IMR-90 (cell line): Measurements from ENCODE around the gene C8A. TPM values are rescaled to one million over a fixed set of nuclear protein-coding genes. Genes with fewer than 3 reads are reported as not detected.

Experiments
- ATAC-seq: fragments of 200-7000 bp; cut with Tn5 transposase; 2 replicates; pipeline ENCODE4 v1.9.1; 2020; ENCODE audit warnings: low read depth, mild to moderate bottlenecking, moderate library complexity
- BruUV-seq: library from RNA; stranded (reverse); fragments of 400-500 nt; replicated peaks from 2 replicates; lab custom pipeline; 2021; lab: Mats Ljungman, UMichigan
- CTCF ChIA-PET: fragments of 300-600 bp; formaldehyde crosslinking; extraction: SDS; loops from one replicate; lab custom pipeline; 2021; ENCODE audit warnings: antibody characterized with exemption; lab: Yijun Ruan, JAX
- POLR2A ChIA-PET: fragments of 300-600 bp; sonication (Branson Sonifier 250); formaldehyde crosslinking; loops from one replicate; lab custom pipeline; 2022; ENCODE audit warnings: antibody characterized with exemption; ENCODE audit not compliant: unreplicated experiment; lab: Charles Lee
- DNase-seq: peaks from one replicate; pipeline ENCODE4 v3.0.0; 2013
- H2AFZ ChIP-seq: replicated peaks from 2 replicates; pipeline ENCODE3; 2013; ENCODE audit warnings: low read length, mild to moderate bottlenecking; ENCODE audit not compliant: poor library complexity
- H2AK5ac ChIP-seq: 2 replicates; pipeline ENCODE4 v1.6.1; 2013; ENCODE audit warnings: low read depth, low read length, inconsistent platforms
- H2AK9ac ChIP-seq: replicated peaks from 2 replicates; pipeline ENCODE3; 2013; ENCODE audit warnings: mild to moderate bottlenecking, low read depth, low read length, moderate library complexity; ENCODE audit not compliant: poor library complexity
- H2BK120ac ChIP-seq: 2 replicates; pipeline ENCODE4 v1.6.1; 2013; ENCODE audit warnings: low read depth, low read length, inconsistent platforms
- H2BK15ac ChIP-seq: 3 replicates; pipeline ENCODE4 v1.6.1; 2013; ENCODE audit warnings: low read depth, low read length, inconsistent platforms
- H2BK20ac ChIP-seq: 2 replicates; pipeline ENCODE4 v1.6.1; 2013; ENCODE audit warnings: low read depth, mild to moderate bottlenecking, inconsistent platforms, low read length, moderate library complexity
- H2BK5ac ChIP-seq: 2 replicates; pipeline ENCODE4 v1.6.1; 2013; ENCODE audit warnings: mild to moderate bottlenecking, low read depth, low read length, inconsistent platforms; ENCODE audit not compliant: poor library complexity, severe bottlenecking
- H3K14ac ChIP-seq: replicated peaks from 2 replicates; pipeline ENCODE4 v1.6.1; 2013; ENCODE audit warnings: low read depth, low read length, inconsistent platforms
- H3K18ac ChIP-seq: 2 replicates; pipeline ENCODE4 v1.6.1; 2013; ENCODE audit warnings: low read depth, low read length, control low read depth
- H3K23ac ChIP-seq: 2 replicates; pipeline ENCODE4 v1.6.1; 2013; ENCODE audit warnings: low read depth, low read length, inconsistent platforms
- H3K27ac ChIP-seq: 2 replicates; pipeline ENCODE4 v1.5.1; 2013; ENCODE audit warnings: mild to moderate bottlenecking, control low read depth, low read length; ENCODE audit not compliant: insufficient read depth
- H3K27me3 ChIP-seq: 2 replicates; pipeline ENCODE4 v1.6.1; 2013; ENCODE audit warnings: low read length; ENCODE audit not compliant: control insufficient read depth, insufficient read depth
- H3K36me3 ChIP-seq: 2 replicates; pipeline ENCODE4 v1.6.1; 2013; ENCODE audit warnings: low read length, mixed read lengths; ENCODE audit not compliant: control insufficient read depth, insufficient read depth
- H3K4ac ChIP-seq: 2 replicates; pipeline ENCODE4 v1.6.1; 2013; ENCODE audit warnings: low read depth, low read length, inconsistent platforms
- H3K4me1 ChIP-seq: 2 replicates; pipeline ENCODE4 v1.6.1; 2013; ENCODE audit warnings: low read length, mixed read lengths; ENCODE audit not compliant: control insufficient read depth, insufficient read depth
- H3K4me2 ChIP-seq: 2 replicates; pipeline ENCODE4 v1.6.1; 2013; ENCODE audit warnings: low read depth, mild to moderate bottlenecking, control low read depth, low read length, moderate library complexity
- H3K4me3 ChIP-seq: 2 replicates; pipeline ENCODE4 v1.5.1; 2013; ENCODE audit warnings: low read depth, mild to moderate bottlenecking, control low read depth, low read length, moderate library complexity; ENCODE audit not compliant: insufficient read depth
- H3K56ac ChIP-seq: 2 replicates; pipeline ENCODE4 v1.6.1; 2013; ENCODE audit warnings: low read length, inconsistent platforms; ENCODE audit not compliant: insufficient read depth; ENCODE audit errors: extremely low read depth
- H3K79me1 ChIP-seq, 2 experiments: 2 replicates each; pipeline ENCODE4 v1.6.1; 2013; ENCODE audit warnings: low read length in 2 of 2, inconsistent platforms in 1 of 2, low read depth in 1 of 2
- H3K9ac ChIP-seq: 2 replicates; pipeline ENCODE4 v1.6.1; 2013; ENCODE audit warnings: low read depth, low read length, control low read depth
- H3K9me1 ChIP-seq: 2 replicates; pipeline ENCODE4 v1.6.1; 2013; ENCODE audit warnings: low read length, inconsistent platforms; ENCODE audit not compliant: insufficient read depth
- H3K9me3 ChIP-seq: 2 replicates; pipeline ENCODE4 v1.6.1; 2013; ENCODE audit warnings: low read length; ENCODE audit not compliant: control insufficient read depth, insufficient read depth
- H4K20me1 ChIP-seq: 2 replicates; pipeline ENCODE4 v1.6.1; 2013; ENCODE audit warnings: low read length, inconsistent platforms; ENCODE audit not compliant: insufficient read depth
- H4K5ac ChIP-seq: 2 replicates; pipeline ENCODE4 v1.6.1; 2013; ENCODE audit warnings: mild to moderate bottlenecking, low read depth, low read length, control low read depth
- H4K8ac ChIP-seq, 2 experiments: 2 replicates each; pipeline ENCODE4 v1.6.1; 2013; ENCODE audit warnings: low read depth in 2 of 2, low read length in 2 of 2, control low read depth in 1 of 2, inconsistent platforms in 1 of 2
- H4K91ac ChIP-seq: 2 replicates; pipeline ENCODE4 v1.6.1; 2013; ENCODE audit warnings: low read depth, low read length, inconsistent platforms; ENCODE audit not compliant: insufficient read depth
- BHLHE40 ChIP-seq: fragments of 150-350 bp; IDR thresholded peaks from 2 replicates; pipeline ENCODE4 v1.6.1; 2016; ENCODE audit warnings: mild to moderate bottlenecking, low read depth, low read length
- CTCF ChIP-seq: conservative IDR thresholded peaks from 2 replicates; pipeline ENCODE4 v1.5.1; 2012; ENCODE audit warnings: mild to moderate bottlenecking, low read depth, low read length, improper control_type of control experiment
- MAFK ChIP-seq: IDR thresholded peaks from 2 replicates; pipeline ENCODE4 v1.6.1; 2012; ENCODE audit warnings: low read depth, low read length, improper control_type of control experiment
- MAZ ChIP-seq: IDR thresholded peaks from 2 replicates; pipeline ENCODE4 v1.6.1; 2012; ENCODE audit warnings: low read depth, mild to moderate bottlenecking, low read length, improper control_type of control experiment, moderate library complexity, borderline replicate concordance
- MXI1 ChIP-seq: IDR thresholded peaks from 2 replicates; pipeline ENCODE4 v1.6.1; 2012; ENCODE audit warnings: low read depth, mild to moderate bottlenecking, low read length, moderate library complexity, borderline replicate concordance
- POLR2A ChIP-seq: IDR thresholded peaks from 2 replicates; pipeline ENCODE4 v1.6.1; 2012; ENCODE audit warnings: mild to moderate bottlenecking, low read depth, low read length
- RAD21 ChIP-seq: IDR thresholded peaks from 2 replicates; pipeline ENCODE4 v1.6.1; 2012; ENCODE audit warnings: low read length, improper control_type of control experiment
- SMC3 ChIP-seq: fragments of 150-350 bp; IDR thresholded peaks from 2 replicates; pipeline ENCODE4 v1.6.1; 2016; ENCODE audit warnings: low read depth, mild to moderate bottlenecking, antibody characterized with exemption, low read length, moderate library complexity
- WGBS, 2 experiments: methylation state at CpG; one replicate each; pipeline versions ENCODE4 v1.1.5 to v1.1.7; 2013; ENCODE audit warnings: missing lambda C conversion rate in 2 of 2; ENCODE audit not compliant: insufficient read length in 1 of 2; ENCODE audit errors: extremely low coverage in 2 of 2; 5-methylcytosine and 5-hydroxymethylcytosine counted together
- dilution Hi-C: fragments of 300-500 bp; cut with HindIII; formaldehyde crosslinking; loops from one replicate; pipeline ENCODE4 v1.14.3; 2018; ENCODE audit warnings: low sequenced_read_pairs; ENCODE audit not compliant: unreplicated experiment
- in situ Hi-C: fragments of 300-500 bp; cut with MboI; formaldehyde crosslinking; loops from 3 replicates; pipeline ENCODE4 v1.14.3; 2019; ENCODE audit warnings: low sequenced_read_pairs, inconsistent platforms, mixed read lengths
- intact Hi-C: fragments of 100-400 bp; cut with micrococcal nuclease; formaldehyde crosslinking; loops from 2 replicates; pipeline ENCODE4 v1.10.0; 2022
- polyA plus RNA-seq, 3 experiments: library from polyadenylated mRNA; depleted of rRNA; stranded (reverse); fragments of >200 nt; gene quantifications; 2 replicates each; pipeline ENCODE4 v1.2.3, GENCODE V29; 2012; ENCODE audit warnings: low replicate concordance in 1 of 3
- total RNA-seq: library from RNA; depleted of rRNA; stranded (reverse); fragments of >200 nt; gene quantifications from 2 replicates; pipeline ENCODE4 v1.2.3, GENCODE V29; 2012

The C8A gene
- total and polyA plus RNA-seq, 2 of the 4 experiments (the other 2 are of a cell fraction), result not detected

- peak; percentile 70 for TF ChIP-seq SMC3
- no peak for TF ChIP-seq MXI1
- no peak for TF ChIP-seq BHLHE40
- peak; percentile 91 for TF ChIP-seq RAD21
- TF ChIP-seq MAZ, result peak; percentile 47; the same call in 1 of the 2 replicates
- TF ChIP-seq MAFK, result no peak
- peak; percentile 95 for TF ChIP-seq CTCF
- no peak for TF ChIP-seq POLR2A
- BruUV-seq, result no TSS peak
- H4K20me1 ChIP-seq, result no peaks in the 10 kb centered on the region
- H3K9me1 ChIP-seq, result peaks cover 9% of the 10 kb centered on the region
- no peaks in the 10 kb centered on the region for H3K9me3 ChIP-seq
- H2BK20ac ChIP-seq, result peak overlapping the region; percentile 35; the same call in 1 of the 2 replicates
- ATAC-seq (peak; percentile 93), DNase-seq (peak; percentile 79)
- no peak overlapping the region for H3K9ac ChIP-seq
- H3K23ac ChIP-seq, result no peak overlapping the region
- no peak overlapping the region for H3K18ac ChIP-seq
- peak overlapping the region; percentile 59; the same call in 1 of the 3 replicates for H2BK15ac ChIP-seq
- H3K4me1 ChIP-seq, result peaks cover 13% of the 10 kb centered on the region
- WGBS, 2 experiments, result 33% methylated on average over 1 of the region's 7 CpGs; no CpG with 5 or more reads in 1 of the 2 experiments
- H3K79me1 ChIP-seq, result no peaks in the 10 kb centered on the region
- H3K27me3 ChIP-seq, result no peaks in the 10 kb centered on the region
- H2BK120ac ChIP-seq, result peak overlapping the region; percentile 14; the same call in 1 of the 2 replicates
- H3K56ac ChIP-seq, result no peak overlapping the region
- H2AFZ ChIP-seq, result peak overlapping the region; percentile 77
- H3K4ac ChIP-seq, result 0 out of 2 replicates have a peak overlapping the region, but pooled peaks have one; percentile 1
- ChIA-PET POLR2A (interaction anchor here (0.6 kb wide), 2 partner anchors 146 to 580 kb away, joined by 3 read pairs; no protein-coding TSS in a partner anchor), CTCF (interaction anchor here (0.5 to 1.4 kb wide), 17 partner anchors 10 to 1426 kb away, joined by 3 to 5 read pairs (median 3); no protein-coding TSS in a partner anchor)
- H3K27ac ChIP-seq, result no peak overlapping the region
- H4K8ac ChIP-seq, result peak overlapping the region in 1 of 2 experiments; percentile 72; a peak in 2 of 4 replicates
- no peak overlapping the region for H4K91ac ChIP-seq
- H3K4me2 ChIP-seq, result peak overlapping the region; percentile 72
- no peak overlapping the region for H2AK9ac ChIP-seq
- in situ Hi-C loops, result loop anchor here (5.0 to 25.0 kb wide), 2 partner anchors 1309 to 1539 kb away; no protein-coding TSS in a partner anchor
- dilution Hi-C loops, result no loop called here
- H3K36me3 ChIP-seq, result no peaks in the 10 kb centered on the region
- no peak overlapping the region for H2BK5ac ChIP-seq
- intact Hi-C loops, result loop anchor here (2.0 to 10.0 kb wide), 4 partner anchors 110 to 1536 kb away; no protein-coding TSS in a partner anchor
- no peak overlapping the region for H2AK5ac ChIP-seq
- no peak overlapping the region for H4K5ac ChIP-seq
- no peak overlapping the region for H3K4me3 ChIP-seq
- H3K14ac ChIP-seq, result no peak overlapping the region
Observed at GRCh38 chr1:56820755-56821461, 33.7 kb upstream of the C8A start.
